Activated naive CD4-positive, alpha-beta T cell treated with anti-CD3 and anti-CD28 coated beads for 36 hours (primary cell): ENCODE results near the gene MOAP1. TPM values are rescaled to one million over a fixed set of nuclear protein-coding genes. Genes with fewer than 3 reads are reported as not detected.

Experiments
- CTCF ChIA-PET: fragments of 350-600 bp; sonication (Branson Sonifier 250); formaldehyde crosslinking; loops from one replicate; lab custom pipeline; 2021; ENCODE audit warnings: antibody characterized with exemption; lab: Charles Lee
- DNase-seq: peaks from one replicate; pipeline ENCODE4 v3.0.0-alpha.2; 2020
- H3K27ac Mint-ChIP-seq: one replicate; pipeline ENCODE4 v1.8.0; 2021; ENCODE audit warnings: mild to moderate bottlenecking, mixed read lengths
- H3K27me3 Mint-ChIP-seq: one replicate; pipeline ENCODE4 v1.8.0; 2021; ENCODE audit warnings: low read depth, mixed read lengths
- H3K36me3 Mint-ChIP-seq: one replicate; pipeline ENCODE4 v1.8.0; 2021; ENCODE audit warnings: low read depth, mixed read lengths
- H3K4me1 Mint-ChIP-seq: one replicate; pipeline ENCODE4 v1.8.0; 2021; ENCODE audit warnings: low read depth, mixed read lengths
- H3K4me3 Mint-ChIP-seq: one replicate; pipeline ENCODE4 v1.8.0; 2021; ENCODE audit warnings: mild to moderate bottlenecking, moderate library complexity, mixed read lengths
- H3K9me3 Mint-ChIP-seq: one replicate; pipeline ENCODE4 v1.8.0; 2021; ENCODE audit warnings: mixed read lengths
- intact Hi-C: fragments of 100-400 bp; cut with micrococcal nuclease; formaldehyde crosslinking; loops from one replicate; pipeline ENCODE4 v1.15.1; 2023
- total RNA-seq, 2 experiments: library from RNA; stranded (reverse); gene quantifications; one replicate each; pipeline ENCODE4 v1.2.3, GENCODE V29; 2021

MOAP1 gene
- total RNA-seq, 2 experiments from 2014 or later, result 11.9 to 13.1 TPM

GRCh38 chr14:93136009-93136408 is 48.7 kb downstream of the MOAP1 start:
- H3K27ac Mint-ChIP-seq, result no peak overlapping the region
- H3K27me3 Mint-ChIP-seq, result no peaks in the 10 kb centered on the region
- H3K9me3 Mint-ChIP-seq, result no peaks in the 10 kb centered on the region
- H3K36me3 Mint-ChIP-seq, result no peaks in the 10 kb centered on the region
- H3K4me1 Mint-ChIP-seq, result peaks cover 2% of the 10 kb centered on the region
- intact Hi-C loops, result no loop called here
- CTCF ChIA-PET, result interaction anchor here (3.9 kb wide), 1 partner anchor 22 kb away, joined by 53 read pairs; no protein-coding TSS in a partner anchor
- no peak overlapping the region for H3K4me3 Mint-ChIP-seq
- DNase-seq, result no peak

- H3K27me3 Mint-ChIP-seq, result no peaks in the 10 kb centered on the region
- H3K4me3 Mint-ChIP-seq, result no peak overlapping the region
- no peak for DNase-seq
- no peaks in the 10 kb centered on the region for H3K9me3 Mint-ChIP-seq
- H3K27ac Mint-ChIP-seq, result no peak overlapping the region
- peaks cover 2% of the 10 kb centered on the region for H3K4me1 Mint-ChIP-seq
- H3K36me3 Mint-ChIP-seq, result no peaks in the 10 kb centered on the region
- intact Hi-C loops, result no loop called here
- CTCF ChIA-PET, result interaction anchor here (0.6 to 0.7 kb wide), 2 partner anchors 180 to 184 kb away, joined by 3 read pairs; no protein-coding TSS in a partner anchor
These were observed 49.3 kb downstream of the MOAP1 start for GRCh38 chr14:93135399-93135798.

DNA sequence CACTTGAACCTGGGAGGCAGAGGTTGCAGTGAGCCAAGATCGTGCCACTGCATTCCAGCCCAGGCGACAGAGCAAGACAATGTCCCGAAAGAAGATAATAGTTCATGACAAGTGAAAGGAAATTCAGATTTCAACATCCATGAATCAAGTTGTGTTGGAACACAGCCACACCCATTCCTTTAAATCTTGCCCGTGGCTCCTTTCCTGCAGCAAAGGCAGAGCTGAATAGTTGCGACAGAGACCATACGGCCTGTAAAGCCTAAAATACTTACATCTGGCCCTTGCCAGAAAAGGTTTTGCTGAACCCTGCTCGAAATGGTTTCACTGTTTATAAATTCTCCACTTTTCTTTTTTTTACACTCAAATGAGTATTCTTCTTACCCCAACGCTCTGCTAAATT is 51.2 kb downstream of the MOAP1 start:
- Mint-ChIP-seq H3K4me1 (no peaks in the 10 kb centered on the region), H3K36me3 (no peaks in the 10 kb centered on the region), H3K27me3 (no peaks in the 10 kb centered on the region), H3K27ac (no peak overlapping the region), H3K4me3 (no peak overlapping the region), H3K9me3 (no peaks in the 10 kb centered on the region)
- intact Hi-C loops, result no loop called here
- CTCF ChIA-PET, result interaction anchor here (1.1 to 7.4 kb wide), 3 partner anchors 19 to 182 kb away, joined by 4 to 100 read pairs (median 11); partner anchors contain the start of gene ITPK1
- DNase-seq, result no peak

GRCh38 chr14:93132472-93133065 is 52.1 kb downstream of the MOAP1 start:
- no peak overlapping the region for H3K4me3 Mint-ChIP-seq
- CTCF ChIA-PET, result interaction anchor here (0.6 to 7.4 kb wide), 16 partner anchors 9 to 248 kb away, joined by 3 to 100 read pairs (median 3); partner anchors contain the start of gene ITPK1
- no peaks in the 10 kb centered on the region for H3K9me3 Mint-ChIP-seq
- intact Hi-C loops, result no loop called here
- no peaks in the 10 kb centered on the region for H3K36me3 Mint-ChIP-seq
- no peaks in the 10 kb centered on the region for H3K27me3 Mint-ChIP-seq
- peak; percentile 26 for DNase-seq
- no peaks in the 10 kb centered on the region for H3K4me1 Mint-ChIP-seq
- H3K27ac Mint-ChIP-seq, result no peak overlapping the region

Other genes starting within 250 kb of the MOAP1 start
- 10 to 100 TPM; 12.2 to 18.9 TPM for gene ITPK1, start 69.0 kb downstream of the MOAP1 start, total RNA-seq
- gene LYSET, start 420 bp upstream of the MOAP1 start, total RNA-seq, result 10 to 100 TPM; 11.4 to 11.6 TPM
- gene GON7, start 22.2 kb upstream of the MOAP1 start, total RNA-seq, result 1 to 10 TPM; 4.8 to 7.0 TPM
- gene UBR7, start 22.4 kb upstream of the MOAP1 start, total RNA-seq, result 10 to 100 TPM; 43.0 to 45.0 TPM
- gene BTBD7, start 148.1 kb upstream of the MOAP1 start, total RNA-seq, result 1 to 10 TPM; 7.2 to 7.7 TPM
- under 1 TPM; 0.43 to 0.79 TPM for gene COX8C, start 162.3 kb upstream of the MOAP1 start, total RNA-seq
- under 1 TPM; 0.02 to 0.07 TPM for gene UNC79, start 246.0 kb upstream of the MOAP1 start, total RNA-seq